NCI-H82 treated with DMSO at 0.1 percent for 48 hours (cell line): Measurements from ENCODE around the gene U2AF2.

Source experiments
- DNase-seq: peaks from one replicate; lab custom pipeline; 2025; ENCODE audit not compliant: unreplicated experiment; lab: John Stamatoyannopoulos, UW

The U2AF2 gene

GRCh38 chr19:55688422-55689218 lies 33.8 kb downstream of the U2AF2 start:
- no peak for DNase-seq

GRCh38 chr19:55689411-55690108 lies 34.7 kb downstream of the U2AF2 start:
- DNase-seq, result no peak

- no peak for DNase-seq
Observed at GRCh38 chr19:55690109-55690768, 35.4 kb downstream of the U2AF2 start.

- DNase-seq, result no peak
Observed at GRCh38 chr19:55690769-55691545, 36.1 kb downstream of the U2AF2 start.

GRCh38 chr19:55691561-55692481 lies 37.0 kb downstream of the U2AF2 start:
- no peak for DNase-seq

GRCh38 chr19:55692681-55693081 lies 37.8 kb downstream of the U2AF2 start:
- no peak for DNase-seq

GRCh38 chr19:55693336-55693974 lies 38.6 kb downstream of the U2AF2 start:
- no peak for DNase-seq

- DNase-seq, result no peak
Observed at GRCh38 chr19:55694241-55694655, 39.4 kb downstream of the U2AF2 start.

- no peak for DNase-seq
Observed at GRCh38 chr19:55694656-55695491, 40.0 kb downstream of the U2AF2 start.

- no peak for DNase-seq
Observed at GRCh38 chr19:55695511-55696290, 40.9 kb downstream of the U2AF2 start.

GRCh38 chr19:55696301-55697068 lies 41.6 kb downstream of the U2AF2 start:
- no peak for DNase-seq

GRCh38 chr19:55697069-55697440 lies 42.2 kb downstream of the U2AF2 start:
- DNase-seq, result no peak

GRCh38 chr19:55697698-55698097 lies 42.9 kb downstream of the U2AF2 start:
- DNase-seq, result no peak

- no peak for DNase-seq
Observed at GRCh38 chr19:55698256-55698655, 43.4 kb downstream of the U2AF2 start.

- DNase-seq, result no peak
Observed at GRCh38 chr19:55699221-55699620, 44.4 kb downstream of the U2AF2 start.

- DNase-seq, result no peak
Observed at GRCh38 chr19:55700813-55701212, 46.0 kb downstream of the U2AF2 start.

GRCh38 chr19:55702131-55702627 lies 47.3 kb downstream of the U2AF2 start:
- no peak for DNase-seq
